Nephron (organoid): ENCODE results near the gene MGARP.

Experiments
- H3K27ac Mint-ChIP-seq, 3 experiments: 2 replicates each; pipeline ENCODE4 v1.8.0; 2020; ENCODE audit warnings: mixed read lengths in 3 of 3, mild to moderate bottlenecking in 2 of 3, moderate library complexity in 1 of 3
- H3K27me3 Mint-ChIP-seq: 2 replicates; pipeline ENCODE4 v1.8.0; 2021; ENCODE audit warnings: low read depth, mild to moderate bottlenecking, moderate library complexity, mixed read lengths
- H3K36me3 Mint-ChIP-seq: 2 replicates; pipeline ENCODE4 v1.8.0; 2020; ENCODE audit warnings: low read depth, mixed read lengths
- H3K4me1 Mint-ChIP-seq: 2 replicates; pipeline ENCODE4 v1.8.0; 2020; ENCODE audit warnings: mixed read lengths
- H3K4me3 Mint-ChIP-seq, 3 experiments: 2 replicates each; pipeline ENCODE4 v1.8.0; 2020; ENCODE audit warnings: mild to moderate bottlenecking in 3 of 3, mixed read lengths in 3 of 3, moderate library complexity in 2 of 3
- H3K9me3 Mint-ChIP-seq: 2 replicates; pipeline ENCODE4 v1.8.0; 2020; ENCODE audit warnings: mixed read lengths
- CTCF ChIP-seq, 3 experiments: fragments of 200-600 bp; sonication (generic); IDR thresholded peaks; one replicate each; pipeline ENCODE4 v1.5.0; 2021; ENCODE audit warnings: antibody characterized with exemption in 3 of 3; ENCODE audit not compliant: unreplicated experiment in 3 of 3

The MGARP gene

GRCh38 chr4:139243448-139244365, 36.3 kb downstream of the MGARP start:
- Mint-ChIP-seq H3K36me3 (no peaks in the 10 kb centered on the region), H3K9me3 (peaks cover 4% of the 10 kb centered on the region), H3K27me3 (peaks cover 3% of the 10 kb centered on the region), H3K4me3 (no peak overlapping the region), H3K27ac (no peak overlapping the region), H3K4me1 (peaks cover 25% of the 10 kb centered on the region)
- TF ChIP-seq CTCF (IDR thresholded peaks at IDR 0.05; ENCODE audit: unreplicated experiment in 3 of 3): no peak

- Mint-ChIP-seq H3K27ac (peak overlapping the region in 1 of 3 experiments; percentile 0), H3K4me1 (peaks cover 25% of the 10 kb centered on the region), H3K27me3 (peaks cover 3% of the 10 kb centered on the region), H3K4me3 (no peak overlapping the region), H3K9me3 (peaks cover 4% of the 10 kb centered on the region), H3K36me3 (no peaks in the 10 kb centered on the region)
- no peak for TF ChIP-seq CTCF (IDR thresholded peaks at IDR 0.05; ENCODE audit: unreplicated experiment in 3 of 3)
These were observed 37.4 kb downstream of the MGARP start for GRCh38 chr4:139242511-139243051.

GRCh38 chr4:139241784-139242151, 38.3 kb downstream of the MGARP start:
- Mint-ChIP-seq H3K36me3 (no peaks in the 10 kb centered on the region), H3K4me3 (no peak overlapping the region), H3K4me1 (peaks cover 25% of the 10 kb centered on the region), H3K9me3 (peaks cover 4% of the 10 kb centered on the region), H3K27ac (peak overlapping the region; percentile 72 to 81 (median 78)), H3K27me3 (peaks cover 3% of the 10 kb centered on the region)
- no peak for TF ChIP-seq CTCF (IDR thresholded peaks at IDR 0.05; ENCODE audit: unreplicated experiment in 3 of 3)

GRCh38 chr4:139241086-139241783, 38.8 kb downstream of the MGARP start:
- H3K27ac Mint-ChIP-seq: peak overlapping the region; percentile 72 to 81 (median 78)
- no peak for TF ChIP-seq CTCF (IDR thresholded peaks at IDR 0.05; ENCODE audit: unreplicated experiment in 3 of 3)
- H3K36me3 Mint-ChIP-seq: no peaks in the 10 kb centered on the region
- peaks cover 3% of the 10 kb centered on the region for H3K27me3 Mint-ChIP-seq
- H3K4me3 Mint-ChIP-seq: no peak overlapping the region
- peaks cover 21% of the 10 kb centered on the region for H3K4me1 Mint-ChIP-seq
- H3K9me3 Mint-ChIP-seq: peaks cover 4% of the 10 kb centered on the region

GRCh38 chr4:139239127-139239772, 40.8 kb downstream of the MGARP start:
- no peak for TF ChIP-seq CTCF (IDR thresholded peaks at IDR 0.05; ENCODE audit: unreplicated experiment in 3 of 3)
- peaks cover 3% of the 10 kb centered on the region for H3K27me3 Mint-ChIP-seq
- peaks cover 12% of the 10 kb centered on the region for H3K4me1 Mint-ChIP-seq
- H3K4me3 Mint-ChIP-seq: no peak overlapping the region
- H3K27ac Mint-ChIP-seq: no peak overlapping the region
- peaks cover 4% of the 10 kb centered on the region for H3K9me3 Mint-ChIP-seq
- H3K36me3 Mint-ChIP-seq: no peaks in the 10 kb centered on the region
